IPS DF 4.7 (cell line): ENCODE results near the gene SYNDIG1L.
"Not testable (repeated sequence)": the region's sequence is repeated elsewhere in the genome, so short reads cannot be mapped to it uniquely, and the experiment has no call there.

Experiments
- DNase-seq: peaks from one replicate; pipeline ENCODE4 v3.0.0-alpha.2; 2013; ENCODE audit warnings: low spot score; ENCODE audit errors: extremely low read depth

SYNDIG1L gene

GRCh38 chr14:74403619-74404417, 22.2 kb downstream of the SYNDIG1L start:
- no peak for DNase-seq

GRCh38 chr14:74402401-74403251, 23.4 kb downstream of the SYNDIG1L start:
- no peak for DNase-seq

- no peak for DNase-seq
Measured at GRCh38 chr14:74401504-74402241, 24.3 kb downstream of the SYNDIG1L start.

- no peak for DNase-seq
Measured at GRCh38 chr14:74400919-74401503, 25.0 kb downstream of the SYNDIG1L start.

GRCh38 chr14:74400031-74400685, 25.9 kb downstream of the SYNDIG1L start:
- DNase-seq = no peak

- no peak for DNase-seq
Measured at GRCh38 chr14:74395094-74395493, 30.9 kb downstream of the SYNDIG1L start.

- DNase-seq = no peak
Measured at GRCh38 chr14:74394549-74394948, 31.5 kb downstream of the SYNDIG1L start.

- no peak for DNase-seq
Measured at GRCh38 chr14:74392616-74393570, 33.1 kb downstream of the SYNDIG1L start.

GRCh38 chr14:74391479-74391878, 34.5 kb downstream of the SYNDIG1L start:
- no peak for DNase-seq

- DNase-seq = not testable (repeated sequence)
Measured at GRCh38 chr14:74390505-74390904, 35.5 kb downstream of the SYNDIG1L start.

- DNase-seq = no peak
Measured at GRCh38 chr14:74389980-74390379, 36.0 kb downstream of the SYNDIG1L start.

- no peak for DNase-seq
Measured at GRCh38 chr14:74382231-74382630, 43.8 kb downstream of the SYNDIG1L start.

- not testable (repeated sequence) for DNase-seq
Measured at GRCh38 chr14:74381571-74381970, 44.4 kb downstream of the SYNDIG1L start.

- no peak for DNase-seq
Measured at GRCh38 chr14:74380845-74381244, 45.2 kb downstream of the SYNDIG1L start.

GRCh38 chr14:74380172-74380571, 45.8 kb downstream of the SYNDIG1L start:
- DNase-seq = no peak

GRCh38 chr14:74377976-74378690, 47.9 kb downstream of the SYNDIG1L start:
- no peak for DNase-seq

- DNase-seq = no peak
Measured at GRCh38 chr14:74368441-74368840, 57.6 kb downstream of the SYNDIG1L start.

GRCh38 chr14:74368026-74368425, 58.0 kb downstream of the SYNDIG1L start:
- DNase-seq = no peak

- no peak for DNase-seq
Measured at GRCh38 chr14:74364271-74364880, 61.6 kb downstream of the SYNDIG1L start.
